ENCODE data around the gene CAB39L.

Gene CAB39L

GRCh38 chr13:49409008-49409407 lies 34.9 kb downstream of the CAB39L start:
- TF ChIP-seq JUND (IDR thresholded peaks at IDR 0.05; ENCODE audit: low read depth): no peak
- DNase-seq (ENCODE audit: low read depth in 1 of 2, low spot score in 1 of 2): peak in 1 of 2 experiments; percentile 24
- in situ Hi-C loops (cut with HindIII; ENCODE audit: low pct_unique_long_range_greater_than_20kb, low sequenced_read_pairs): no loop called here

GRCh38 chr13:49407936-49408335 lies 35.9 kb downstream of the CAB39L start:
- in situ Hi-C loops (cut with HindIII; ENCODE audit: low pct_unique_long_range_greater_than_20kb, low sequenced_read_pairs): no loop called here
- DNase-seq (ENCODE audit: low read depth in 1 of 2, low spot score in 1 of 2): no peak
- no peak for TF ChIP-seq JUND (IDR thresholded peaks at IDR 0.05; ENCODE audit: low read depth)

DNA sequence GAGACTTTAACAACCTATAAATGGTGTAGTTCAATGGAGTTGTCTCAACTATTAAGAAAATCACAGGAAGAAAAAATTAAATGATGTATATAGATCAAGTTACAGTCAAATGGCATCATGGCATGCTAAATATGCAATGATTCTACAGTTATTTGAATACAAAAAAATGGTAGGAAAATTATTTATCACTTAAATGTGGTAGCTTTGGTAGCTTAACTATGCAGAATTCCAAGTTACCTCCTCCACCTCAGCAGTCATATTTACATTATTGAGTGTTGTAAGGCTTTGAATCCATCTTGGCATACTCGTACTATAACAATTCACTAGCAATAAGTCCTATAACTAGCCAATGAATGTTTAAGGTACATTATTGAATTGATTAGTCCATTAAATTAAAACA lies 36.8 kb downstream of the CAB39L start:
- no peak for DNase-seq (ENCODE audit: low read depth in 1 of 2, low spot score in 1 of 2)
- in situ Hi-C loops (cut with HindIII; ENCODE audit: low pct_unique_long_range_greater_than_20kb, low sequenced_read_pairs): no loop called here
- TF ChIP-seq JUND (IDR thresholded peaks at IDR 0.05; ENCODE audit: low read depth): no peak

DNA sequence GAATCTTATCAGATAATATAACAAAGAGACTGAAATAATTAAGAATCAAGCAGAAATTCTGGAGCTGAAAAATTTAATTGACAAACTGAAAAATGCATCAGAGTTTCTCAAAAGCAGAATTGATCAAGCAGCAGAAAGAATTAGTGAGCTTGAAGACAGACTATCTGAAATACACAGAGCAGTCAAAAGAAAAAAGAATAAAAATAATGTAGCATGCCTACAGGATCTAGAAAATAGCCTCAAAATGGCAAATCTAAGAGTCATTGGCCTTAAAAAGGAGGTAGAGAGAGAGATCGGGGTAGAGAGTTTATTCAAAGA lies 39.2 kb downstream of the CAB39L start:
- no peak for TF ChIP-seq JUND (IDR thresholded peaks at IDR 0.05; ENCODE audit: low read depth)
- DNase-seq (ENCODE audit: low read depth in 1 of 2, low spot score in 1 of 2): no peak
- in situ Hi-C loops (cut with HindIII; ENCODE audit: low pct_unique_long_range_greater_than_20kb, low sequenced_read_pairs): no loop called here

DNA sequence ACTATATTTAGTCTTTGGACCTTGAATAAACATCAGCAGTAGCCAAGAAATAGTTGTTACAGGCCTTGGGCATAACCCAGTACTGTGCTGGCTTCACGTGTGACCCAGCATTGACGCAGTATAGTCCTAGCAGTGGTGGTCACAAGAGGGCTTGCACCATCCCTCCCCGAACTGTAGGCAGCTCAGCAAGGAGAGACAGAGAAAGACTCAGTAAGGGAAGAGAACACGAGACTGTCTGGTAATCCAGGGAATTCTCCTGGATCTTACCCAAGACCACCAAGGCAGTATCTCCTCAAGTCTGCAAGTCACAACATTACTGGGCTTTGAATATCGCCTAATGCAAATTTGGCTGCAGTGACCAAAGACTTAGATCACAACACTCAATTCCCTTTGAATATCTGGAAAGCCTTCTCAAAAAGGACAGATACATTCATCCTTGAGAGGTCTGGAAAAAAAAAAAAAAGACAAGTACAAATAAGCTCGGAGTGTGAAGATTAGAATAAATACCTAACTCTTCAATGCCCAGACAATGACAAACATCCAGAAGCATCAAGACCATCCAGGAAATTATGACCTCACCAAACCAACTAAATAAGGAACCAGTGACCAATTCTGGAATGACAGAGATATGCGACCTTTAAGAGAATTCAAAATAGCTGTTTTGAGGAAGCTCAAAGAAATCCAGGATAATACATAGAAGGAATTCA lies 39.7 kb downstream of the CAB39L start:
- TF ChIP-seq JUND (IDR thresholded peaks at IDR 0.05; ENCODE audit: low read depth): no peak
- no peak for DNase-seq (ENCODE audit: low read depth in 1 of 2, low spot score in 1 of 2)
- in situ Hi-C loops (cut with HindIII; ENCODE audit: low pct_unique_long_range_greater_than_20kb, low sequenced_read_pairs): no loop called here

- in situ Hi-C loops (cut with HindIII; ENCODE audit: low pct_unique_long_range_greater_than_20kb, low sequenced_read_pairs): no loop called here
- TF ChIP-seq JUND (IDR thresholded peaks at IDR 0.05; ENCODE audit: low read depth): peak; percentile 31; the same call in 1 of the 2 replicates
- peak; percentile 17 to 93 for DNase-seq (ENCODE audit: low read depth in 1 of 2, low spot score in 1 of 2)
Observed at GRCh38 chr13:49400755-49401659, 42.9 kb downstream of the CAB39L start.

- DNase-seq (ENCODE audit: low read depth in 1 of 2, low spot score in 1 of 2): peak in 1 of 2 experiments; percentile 86
- TF ChIP-seq JUND (IDR thresholded peaks at IDR 0.05; ENCODE audit: low read depth): no peak
- in situ Hi-C loops (cut with HindIII; ENCODE audit: low pct_unique_long_range_greater_than_20kb, low sequenced_read_pairs): no loop called here
Observed at GRCh38 chr13:49399801-49400472, 43.9 kb downstream of the CAB39L start.

DNA sequence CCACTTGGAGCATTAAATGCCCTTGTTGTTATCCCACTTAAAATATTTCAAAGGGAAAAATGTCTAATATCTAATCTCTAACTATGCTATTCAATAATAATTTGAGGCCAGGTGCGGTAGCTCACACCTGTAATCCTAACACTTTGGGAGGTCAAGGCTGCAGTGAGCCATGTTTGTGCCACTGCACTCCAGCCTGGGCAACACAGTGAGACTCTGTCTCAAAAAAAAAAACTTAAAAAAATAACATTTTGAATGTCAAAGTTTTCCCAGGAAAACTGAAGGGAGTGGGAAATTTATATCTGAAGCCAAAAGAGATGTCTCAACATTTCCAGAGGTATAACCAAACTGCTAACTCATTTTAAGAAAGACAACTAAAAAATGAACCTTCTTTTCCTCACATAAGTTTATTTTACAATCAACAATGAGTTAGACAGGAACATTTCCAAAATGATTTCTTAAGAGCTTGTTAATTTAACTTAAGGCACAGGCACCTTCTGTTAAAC lies 47.9 kb downstream of the CAB39L start:
- DNase-seq (ENCODE audit: low read depth in 1 of 2, low spot score in 1 of 2): no peak
- in situ Hi-C loops (cut with HindIII; ENCODE audit: low pct_unique_long_range_greater_than_20kb, low sequenced_read_pairs): no loop called here
- no peak for TF ChIP-seq JUND (IDR thresholded peaks at IDR 0.05; ENCODE audit: low read depth)

DNA sequence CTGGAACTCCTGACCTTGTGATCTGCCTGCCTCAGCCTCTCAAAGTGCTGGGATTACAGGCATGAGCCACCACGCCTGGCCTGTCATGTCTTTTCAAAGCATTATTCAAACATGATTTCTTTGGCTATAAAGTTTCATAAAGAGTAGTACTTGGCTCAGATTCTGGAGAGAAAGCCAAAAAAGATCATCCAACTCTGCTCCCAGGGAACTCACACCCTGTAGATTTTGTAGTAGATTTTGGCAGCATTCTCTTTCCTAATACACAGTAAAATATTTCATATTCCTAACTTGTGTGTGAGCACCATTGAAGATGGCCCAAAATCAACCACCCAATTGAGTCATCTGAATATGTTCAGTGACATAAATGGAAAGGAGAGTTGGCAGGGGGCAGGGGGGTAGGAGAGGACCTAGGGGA lies 48.4 kb downstream of the CAB39L start:
- in situ Hi-C loops (cut with HindIII; ENCODE audit: low pct_unique_long_range_greater_than_20kb, low sequenced_read_pairs): no loop called here
- DNase-seq (ENCODE audit: low read depth in 1 of 2, low spot score in 1 of 2): no peak
- TF ChIP-seq JUND (IDR thresholded peaks at IDR 0.05; ENCODE audit: low read depth): no peak

DNA sequence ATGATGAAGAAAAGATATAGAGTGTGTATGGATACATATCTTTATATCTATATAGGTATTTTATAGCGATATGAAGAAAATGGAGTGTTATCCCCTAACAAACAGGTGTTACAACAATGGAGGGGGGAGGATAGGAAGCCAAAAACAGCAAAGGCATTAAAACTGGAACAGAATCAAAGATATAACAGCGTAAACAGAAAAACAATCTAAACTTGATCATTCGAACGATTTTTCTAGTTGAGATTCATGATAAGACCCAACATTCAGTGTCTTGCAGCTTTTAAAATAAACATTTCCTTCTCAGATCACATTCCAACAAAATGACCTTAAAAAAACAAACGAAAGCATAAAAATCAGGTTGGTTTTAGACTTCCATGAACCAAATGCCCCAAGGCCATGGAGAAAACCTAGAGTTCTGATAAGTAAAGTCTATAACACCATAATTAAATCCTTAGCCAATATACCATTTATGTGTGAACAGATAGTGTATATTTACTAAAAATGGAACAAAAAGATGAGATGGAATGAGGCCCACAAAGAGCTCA lies 55.7 kb downstream of the CAB39L start:
- DNase-seq (ENCODE audit: low read depth in 1 of 2, low spot score in 1 of 2): no peak
- in situ Hi-C loops (cut with HindIII; ENCODE audit: low pct_unique_long_range_greater_than_20kb, low sequenced_read_pairs): no loop called here
- TF ChIP-seq JUND (IDR thresholded peaks at IDR 0.05; ENCODE audit: low read depth): no peak

GRCh38 chr13:49386664-49387063 lies 57.2 kb downstream of the CAB39L start:
- in situ Hi-C loops (cut with HindIII; ENCODE audit: low pct_unique_long_range_greater_than_20kb, low sequenced_read_pairs): no loop called here
- no peak for TF ChIP-seq JUND (IDR thresholded peaks at IDR 0.05; ENCODE audit: low read depth)
- DNase-seq (ENCODE audit: low read depth in 1 of 2, low spot score in 1 of 2): no peak

GRCh38 chr13:49376121-49376520 lies 67.7 kb downstream of the CAB39L start:
- no peak for DNase-seq (ENCODE audit: low read depth in 1 of 2, low spot score in 1 of 2)
- in situ Hi-C loops (cut with HindIII; ENCODE audit: low pct_unique_long_range_greater_than_20kb, low sequenced_read_pairs): no loop called here
- TF ChIP-seq JUND (IDR thresholded peaks at IDR 0.05; ENCODE audit: low read depth): no peak
